Loucy (cell line): ENCODE data around the gene ERVK3-1.
"Not testable (repeated sequence)": the region's sequence is repeated elsewhere in the genome, so short reads cannot be mapped to it uniquely, and the experiment has no call there.

Experiments
- H2AFZ ChIP-seq: fragments of 200-600 bp; sonication (generic); 2 replicates; pipeline ENCODE4 v1.6.0; 2016; ENCODE audit warnings: antibody characterized with exemption, mild to moderate bottlenecking, low read length, moderate library complexity
- H3F3A ChIP-seq: fragments of 200-600 bp; 2 replicates; pipeline ENCODE4 v1.6.0; 2016; ENCODE audit warnings: antibody characterized with exemption, low read depth, mild to moderate bottlenecking
- H3K27me3 ChIP-seq: fragments of 200-600 bp; sonication (generic); 2 replicates; pipeline ENCODE4 v1.6.1; 2014; ENCODE audit warnings: low read length, mild to moderate bottlenecking; ENCODE audit not compliant: insufficient read depth, poor library complexity, severe bottlenecking
- H3K36me3 ChIP-seq: fragments of 200-600 bp; sonication (generic); 2 replicates; pipeline ENCODE4 v1.6.1; 2016; ENCODE audit warnings: low read length; ENCODE audit not compliant: insufficient read depth
- H3K4me1 ChIP-seq: fragments of 200-600 bp; sonication (generic); 2 replicates; pipeline ENCODE4 v1.5.1; 2014; ENCODE audit warnings: low read length, mild to moderate bottlenecking; ENCODE audit not compliant: insufficient read depth, poor library complexity, severe bottlenecking
- H3K4me2 ChIP-seq: fragments of 200-600 bp; sonication (generic); 2 replicates; pipeline ENCODE4 v1.6.0; 2014; ENCODE audit warnings: antibody characterized with exemption, low read length, low read depth, mild to moderate bottlenecking; ENCODE audit not compliant: poor library complexity, severe bottlenecking
- H3K4me3 ChIP-seq: fragments of 200-600 bp; sonication (generic); 2 replicates; pipeline ENCODE4 v1.5.1; 2014; ENCODE audit warnings: low read length, mild to moderate bottlenecking, mixed read lengths; ENCODE audit not compliant: poor library complexity, severe bottlenecking
- H3K79me2 ChIP-seq: fragments of 200-600 bp; sonication (generic); 2 replicates; pipeline ENCODE4 v1.6.1; 2014; ENCODE audit warnings: low read length; ENCODE audit not compliant: insufficient read depth
- H3K9ac ChIP-seq: fragments of 200-600 bp; sonication (generic); 2 replicates; pipeline ENCODE4 v1.6.0; 2014; ENCODE audit warnings: mild to moderate bottlenecking, low read depth, low read length, moderate library complexity; ENCODE audit not compliant: poor library complexity, severe bottlenecking
- H3K9me2 ChIP-seq: fragments of 200-600 bp; sonication (generic); replicated peaks from 2 replicates; pipeline ENCODE4 v1.6.1; 2016; ENCODE audit warnings: low read depth, low read length, mixed read lengths
- H3K9me3 ChIP-seq: fragments of 200-600 bp; sonication (generic); 2 replicates; pipeline ENCODE4 v1.6.1; 2014; ENCODE audit warnings: mild to moderate bottlenecking, antibody characterized with exemption, low read length, low read depth; ENCODE audit not compliant: insufficient read depth
- H4K20me1 ChIP-seq: fragments of 200-600 bp; sonication (generic); 2 replicates; pipeline ENCODE4 v1.6.0; 2014; ENCODE audit warnings: antibody characterized with exemption, low read length, mild to moderate bottlenecking; ENCODE audit not compliant: insufficient read depth, poor library complexity, severe bottlenecking
- EZH2phosphoT487 ChIP-seq: fragments of 200-600 bp; IDR thresholded peaks from 2 replicates; pipeline ENCODE4 v1.6.1; 2018; ENCODE audit warnings: antibody characterized with exemption, mild to moderate bottlenecking, moderate library complexity, borderline replicate concordance
- TF ChIP-seq, protein P1 (sequence below): fragments of 200-600 bp; sonication (generic); conservative IDR thresholded peaks from 2 replicates; pipeline ENCODE4 v1.5.1; 2014; ENCODE audit warnings: mild to moderate bottlenecking, antibody characterized with exemption, low read length

Gene ERVK3-1

DNA sequence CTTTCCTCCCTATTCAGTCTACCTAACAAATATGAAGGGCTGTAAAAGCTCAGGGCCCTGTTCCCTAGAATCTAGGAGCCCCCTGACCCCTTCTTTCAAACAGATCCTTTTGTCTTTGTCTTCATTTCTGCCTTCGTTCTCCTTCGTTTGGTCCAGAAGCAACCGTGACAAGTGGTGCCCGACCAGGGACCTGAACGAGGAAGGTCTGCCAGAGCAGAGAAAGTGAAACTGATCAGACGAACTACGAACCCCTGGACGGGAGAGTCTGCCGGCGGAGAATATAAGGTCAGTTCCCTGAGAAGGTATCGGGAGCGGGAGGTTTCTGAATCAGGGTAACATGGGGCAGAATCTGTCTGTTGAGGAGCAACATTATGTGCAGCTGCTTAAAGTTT, 751 bp downstream of the ERVK3-1 start:
- Histone ChIP-seq H3K9me2 (no peaks in the 10 kb centered on the region), H3K4me1 (peaks cover 38% of the 10 kb centered on the region), H3K36me3 (peaks cover 16% of the 10 kb centered on the region; the same call in 1 of the 2 replicates), H3K9me3 (no peaks in the 10 kb centered on the region), H2AFZ (peak overlapping the region; percentile 85; the same call in 1 of the 2 replicates), H4K20me1 (peaks cover 25% of the 10 kb centered on the region), H3K27me3 (no peaks in the 10 kb centered on the region), H3K9ac (peak overlapping the region; percentile 89), H3K79me2 (peaks cover 46% of the 10 kb centered on the region), H3K4me3 (peak overlapping the region; percentile 92), H3F3A (no peaks in the 10 kb centered on the region), H3K4me2 (peak overlapping the region; percentile 96)
- TF ChIP-seq EZH2phosphoT487: no peak
- TF ChIP-seq, protein P1, sequence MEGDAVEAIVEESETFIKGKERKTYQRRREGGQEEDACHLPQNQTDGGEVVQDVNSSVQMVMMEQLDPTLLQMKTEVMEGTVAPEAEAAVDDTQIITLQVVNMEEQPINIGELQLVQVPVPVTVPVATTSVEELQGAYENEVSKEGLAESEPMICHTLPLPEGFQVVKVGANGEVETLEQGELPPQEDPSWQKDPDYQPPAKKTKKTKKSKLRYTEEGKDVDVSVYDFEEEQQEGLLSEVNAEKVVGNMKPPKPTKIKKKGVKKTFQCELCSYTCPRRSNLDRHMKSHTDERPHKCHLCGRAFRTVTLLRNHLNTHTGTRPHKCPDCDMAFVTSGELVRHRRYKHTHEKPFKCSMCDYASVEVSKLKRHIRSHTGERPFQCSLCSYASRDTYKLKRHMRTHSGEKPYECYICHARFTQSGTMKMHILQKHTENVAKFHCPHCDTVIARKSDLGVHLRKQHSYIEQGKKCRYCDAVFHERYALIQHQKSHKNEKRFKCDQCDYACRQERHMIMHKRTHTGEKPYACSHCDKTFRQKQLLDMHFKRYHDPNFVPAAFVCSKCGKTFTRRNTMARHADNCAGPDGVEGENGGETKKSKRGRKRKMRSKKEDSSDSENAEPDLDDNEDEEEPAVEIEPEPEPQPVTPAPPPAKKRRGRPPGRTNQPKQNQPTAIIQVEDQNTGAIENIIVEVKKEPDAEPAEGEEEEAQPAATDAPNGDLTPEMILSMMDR: no peak

DNA sequence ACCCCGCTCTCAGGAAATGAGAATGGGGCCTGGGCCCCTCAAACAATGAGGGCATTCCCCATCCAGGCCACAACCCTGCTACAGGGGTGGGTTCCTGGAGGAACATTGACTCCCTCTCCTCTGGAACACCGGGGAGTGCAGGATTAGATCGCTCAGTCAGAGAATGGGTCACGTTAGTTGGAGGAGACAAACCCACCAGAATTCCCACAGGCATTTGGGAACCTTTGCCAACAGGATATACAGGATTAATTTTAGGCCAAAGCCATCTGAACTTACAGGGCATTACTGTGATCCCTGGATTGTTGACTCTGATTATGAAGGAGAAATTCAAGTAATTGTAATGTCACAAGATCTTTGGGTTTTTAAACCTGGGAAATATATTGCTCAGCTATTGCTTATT, 2.6 kb downstream of the ERVK3-1 start:
- Histone ChIP-seq H3K79me2 (peaks cover 53% of the 10 kb centered on the region), H3K4me1 (peaks cover 38% of the 10 kb centered on the region), H4K20me1 (peaks cover 31% of the 10 kb centered on the region), H3K4me3 (peak overlapping the region; percentile 22), H3F3A (no peaks in the 10 kb centered on the region), H2AFZ (no peak overlapping the region), H3K27me3 (no peaks in the 10 kb centered on the region), H3K36me3 (peaks cover 27% of the 10 kb centered on the region; the same call in 1 of the 2 replicates), H3K9ac (peak overlapping the region; percentile 32), H3K9me3 (no peaks in the 10 kb centered on the region), H3K9me2 (no peaks in the 10 kb centered on the region), H3K4me2 (peak overlapping the region; percentile 96)
- TF ChIP-seq EZH2phosphoT487: no peak
- TF ChIP-seq, protein P1: no peak

DNA sequence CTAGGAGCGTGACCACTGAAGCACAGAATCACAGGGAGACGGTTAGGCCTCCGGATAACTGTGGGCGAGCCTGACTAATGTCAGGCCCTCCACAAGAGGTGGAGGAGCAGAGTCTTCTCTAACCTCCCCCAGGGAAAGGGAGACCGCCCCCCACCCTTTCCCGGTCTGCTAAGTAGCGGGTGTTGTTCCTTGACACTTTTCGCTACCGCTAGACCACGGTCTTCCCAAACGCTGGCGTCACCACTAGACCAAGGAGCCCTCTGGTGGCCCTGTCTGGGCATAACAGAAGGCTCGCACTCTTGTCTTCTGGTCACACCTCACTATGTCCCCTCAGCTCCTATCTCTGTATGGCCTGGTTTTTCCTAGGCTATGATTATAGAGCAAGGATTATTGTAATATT, 5.5 kb downstream of the ERVK3-1 start:
- TF ChIP-seq, protein P1: peak; percentile 40
- H3K9ac ChIP-seq, H3K27me3 ChIP-seq, H3K9me3 ChIP-seq, H3F3A ChIP-seq, H2AFZ ChIP-seq, H3K4me3 ChIP-seq, H3K9me2 ChIP-seq, H3K4me2 ChIP-seq: not testable (repeated sequence)
- Histone ChIP-seq H3K79me2 (peaks cover 48% of the 10 kb centered on the region), H4K20me1 (peaks cover 31% of the 10 kb centered on the region), H3K4me1 (peaks cover 34% of the 10 kb centered on the region), H3K36me3 (peaks cover 53% of the 10 kb centered on the region; the same call in 1 of the 2 replicates)
